IMR-90 (cell line): ENCODE measurements around the gene SIGLEC6. TPM values are rescaled to one million over a fixed set of nuclear protein-coding genes. Genes with fewer than 3 reads are reported as not detected.

ENCODE experiments used
- ATAC-seq: fragments of 200-7000 bp; cut with Tn5 transposase; 2 replicates; pipeline ENCODE4 v1.9.1; 2020; ENCODE audit warnings: low read depth, mild to moderate bottlenecking, moderate library complexity
- BruUV-seq: library from RNA; stranded (reverse); fragments of 400-500 nt; replicated peaks from 2 replicates; lab custom pipeline; 2021; lab: Mats Ljungman, UMichigan
- CTCF ChIA-PET: fragments of 300-600 bp; formaldehyde crosslinking; extraction: SDS; loops from one replicate; lab custom pipeline; 2021; ENCODE audit warnings: antibody characterized with exemption; lab: Yijun Ruan, JAX
- POLR2A ChIA-PET: fragments of 300-600 bp; sonication (Branson Sonifier 250); formaldehyde crosslinking; loops from one replicate; lab custom pipeline; 2022; ENCODE audit warnings: antibody characterized with exemption; ENCODE audit not compliant: unreplicated experiment; lab: Charles Lee
- DNase-seq: peaks from one replicate; pipeline ENCODE4 v3.0.0; 2013
- H2AFZ ChIP-seq: replicated peaks from 2 replicates; pipeline ENCODE3; 2013; ENCODE audit warnings: low read length, mild to moderate bottlenecking; ENCODE audit not compliant: poor library complexity
- H2AK5ac ChIP-seq: 2 replicates; pipeline ENCODE4 v1.6.1; 2013; ENCODE audit warnings: low read depth, low read length, inconsistent platforms
- H2AK9ac ChIP-seq: replicated peaks from 2 replicates; pipeline ENCODE3; 2013; ENCODE audit warnings: mild to moderate bottlenecking, low read depth, low read length, moderate library complexity; ENCODE audit not compliant: poor library complexity
- H2BK120ac ChIP-seq: 2 replicates; pipeline ENCODE4 v1.6.1; 2013; ENCODE audit warnings: low read depth, low read length, inconsistent platforms
- H2BK15ac ChIP-seq: 3 replicates; pipeline ENCODE4 v1.6.1; 2013; ENCODE audit warnings: low read depth, low read length, inconsistent platforms
- H2BK20ac ChIP-seq: 2 replicates; pipeline ENCODE4 v1.6.1; 2013; ENCODE audit warnings: low read depth, mild to moderate bottlenecking, inconsistent platforms, low read length, moderate library complexity
- H2BK5ac ChIP-seq: 2 replicates; pipeline ENCODE4 v1.6.1; 2013; ENCODE audit warnings: mild to moderate bottlenecking, low read depth, low read length, inconsistent platforms; ENCODE audit not compliant: poor library complexity, severe bottlenecking
- H3K14ac ChIP-seq: replicated peaks from 2 replicates; pipeline ENCODE4 v1.6.1; 2013; ENCODE audit warnings: low read depth, low read length, inconsistent platforms
- H3K18ac ChIP-seq: 2 replicates; pipeline ENCODE4 v1.6.1; 2013; ENCODE audit warnings: low read depth, low read length, control low read depth
- H3K23ac ChIP-seq: 2 replicates; pipeline ENCODE4 v1.6.1; 2013; ENCODE audit warnings: low read depth, low read length, inconsistent platforms
- H3K27ac ChIP-seq: 2 replicates; pipeline ENCODE4 v1.5.1; 2013; ENCODE audit warnings: mild to moderate bottlenecking, control low read depth, low read length; ENCODE audit not compliant: insufficient read depth
- H3K27me3 ChIP-seq: 2 replicates; pipeline ENCODE4 v1.6.1; 2013; ENCODE audit warnings: low read length; ENCODE audit not compliant: control insufficient read depth, insufficient read depth
- H3K36me3 ChIP-seq: 2 replicates; pipeline ENCODE4 v1.6.1; 2013; ENCODE audit warnings: low read length, mixed read lengths; ENCODE audit not compliant: control insufficient read depth, insufficient read depth
- H3K4ac ChIP-seq: 2 replicates; pipeline ENCODE4 v1.6.1; 2013; ENCODE audit warnings: low read depth, low read length, inconsistent platforms
- H3K4me1 ChIP-seq: 2 replicates; pipeline ENCODE4 v1.6.1; 2013; ENCODE audit warnings: low read length, mixed read lengths; ENCODE audit not compliant: control insufficient read depth, insufficient read depth
- H3K4me2 ChIP-seq: 2 replicates; pipeline ENCODE4 v1.6.1; 2013; ENCODE audit warnings: low read depth, mild to moderate bottlenecking, control low read depth, low read length, moderate library complexity
- H3K4me3 ChIP-seq: 2 replicates; pipeline ENCODE4 v1.5.1; 2013; ENCODE audit warnings: low read depth, mild to moderate bottlenecking, control low read depth, low read length, moderate library complexity; ENCODE audit not compliant: insufficient read depth
- H3K56ac ChIP-seq: 2 replicates; pipeline ENCODE4 v1.6.1; 2013; ENCODE audit warnings: low read length, inconsistent platforms; ENCODE audit not compliant: insufficient read depth; ENCODE audit errors: extremely low read depth
- H3K79me1 ChIP-seq, 2 experiments: 2 replicates each; pipeline ENCODE4 v1.6.1; 2013; ENCODE audit warnings: low read length in 2 of 2, inconsistent platforms in 1 of 2, low read depth in 1 of 2
- H3K9ac ChIP-seq: 2 replicates; pipeline ENCODE4 v1.6.1; 2013; ENCODE audit warnings: low read depth, low read length, control low read depth
- H3K9me1 ChIP-seq: 2 replicates; pipeline ENCODE4 v1.6.1; 2013; ENCODE audit warnings: low read length, inconsistent platforms; ENCODE audit not compliant: insufficient read depth
- H3K9me3 ChIP-seq: 2 replicates; pipeline ENCODE4 v1.6.1; 2013; ENCODE audit warnings: low read length; ENCODE audit not compliant: control insufficient read depth, insufficient read depth
- H4K20me1 ChIP-seq: 2 replicates; pipeline ENCODE4 v1.6.1; 2013; ENCODE audit warnings: low read length, inconsistent platforms; ENCODE audit not compliant: insufficient read depth
- H4K5ac ChIP-seq: 2 replicates; pipeline ENCODE4 v1.6.1; 2013; ENCODE audit warnings: mild to moderate bottlenecking, low read depth, low read length, control low read depth
- H4K8ac ChIP-seq, 2 experiments: 2 replicates each; pipeline ENCODE4 v1.6.1; 2013; ENCODE audit warnings: low read depth in 2 of 2, low read length in 2 of 2, control low read depth in 1 of 2, inconsistent platforms in 1 of 2
- H4K91ac ChIP-seq: 2 replicates; pipeline ENCODE4 v1.6.1; 2013; ENCODE audit warnings: low read depth, low read length, inconsistent platforms; ENCODE audit not compliant: insufficient read depth
- BHLHE40 ChIP-seq: fragments of 150-350 bp; IDR thresholded peaks from 2 replicates; pipeline ENCODE4 v1.6.1; 2016; ENCODE audit warnings: mild to moderate bottlenecking, low read depth, low read length
- CEBPB ChIP-seq: IDR thresholded peaks from 2 replicates; pipeline ENCODE4 v1.6.1; 2012; ENCODE audit warnings: low read depth, low read length, improper control_type of control experiment
- CHD1 ChIP-seq: IDR thresholded peaks from 2 replicates; pipeline ENCODE4 v1.6.1; 2012; ENCODE audit warnings: low read depth, low read length, improper control_type of control experiment
- FOS ChIP-seq: fragments of 150-350 bp; IDR thresholded peaks from 2 replicates; pipeline ENCODE4 v1.6.1; 2016; ENCODE audit warnings: low read depth, low read length
- MAFK ChIP-seq: IDR thresholded peaks from 2 replicates; pipeline ENCODE4 v1.6.1; 2012; ENCODE audit warnings: low read depth, low read length, improper control_type of control experiment
- MAZ ChIP-seq: IDR thresholded peaks from 2 replicates; pipeline ENCODE4 v1.6.1; 2012; ENCODE audit warnings: low read depth, mild to moderate bottlenecking, low read length, improper control_type of control experiment, moderate library complexity, borderline replicate concordance
- MXI1 ChIP-seq: IDR thresholded peaks from 2 replicates; pipeline ENCODE4 v1.6.1; 2012; ENCODE audit warnings: low read depth, mild to moderate bottlenecking, low read length, moderate library complexity, borderline replicate concordance
- NFE2L2 ChIP-seq: fragments of 150-350 bp; IDR thresholded peaks from 2 replicates; pipeline ENCODE4 v1.6.1; 2016; ENCODE audit warnings: low read depth, mild to moderate bottlenecking, low read length
- POLR2A ChIP-seq: IDR thresholded peaks from 2 replicates; pipeline ENCODE4 v1.6.1; 2012; ENCODE audit warnings: mild to moderate bottlenecking, low read depth, low read length
- RCOR1 ChIP-seq: IDR thresholded peaks from 2 replicates; pipeline ENCODE4 v1.6.1; 2012; ENCODE audit warnings: mild to moderate bottlenecking, low read length, improper control_type of control experiment; ENCODE audit not compliant: insufficient replicate concordance
- RFX5 ChIP-seq: IDR thresholded peaks from 2 replicates; pipeline ENCODE4 v1.8.0; 2012; ENCODE audit warnings: low read depth, mild to moderate bottlenecking, low read length, moderate library complexity
- SMC3 ChIP-seq: fragments of 150-350 bp; IDR thresholded peaks from 2 replicates; pipeline ENCODE4 v1.6.1; 2016; ENCODE audit warnings: low read depth, mild to moderate bottlenecking, antibody characterized with exemption, low read length, moderate library complexity
- WGBS, 2 experiments: methylation state at CpG; one replicate each; pipeline versions ENCODE4 v1.1.5 to v1.1.7; 2013; ENCODE audit warnings: missing lambda C conversion rate in 2 of 2; ENCODE audit not compliant: insufficient read length in 1 of 2; ENCODE audit errors: extremely low coverage in 2 of 2; 5-methylcytosine and 5-hydroxymethylcytosine counted together
- dilution Hi-C: fragments of 300-500 bp; cut with HindIII; formaldehyde crosslinking; loops from one replicate; pipeline ENCODE4 v1.14.3; 2018; ENCODE audit warnings: low sequenced_read_pairs; ENCODE audit not compliant: unreplicated experiment
- in situ Hi-C: fragments of 300-500 bp; cut with MboI; formaldehyde crosslinking; loops from 3 replicates; pipeline ENCODE4 v1.14.3; 2019; ENCODE audit warnings: low sequenced_read_pairs, inconsistent platforms, mixed read lengths
- intact Hi-C: fragments of 100-400 bp; cut with micrococcal nuclease; formaldehyde crosslinking; loops from 2 replicates; pipeline ENCODE4 v1.10.0; 2022
- polyA plus RNA-seq, 3 experiments: library from polyadenylated mRNA; depleted of rRNA; stranded (reverse); fragments of >200 nt; gene quantifications; 2 replicates each; pipeline ENCODE4 v1.2.3, GENCODE V29; 2012; ENCODE audit warnings: low replicate concordance in 1 of 3
- total RNA-seq: library from RNA; depleted of rRNA; stranded (reverse); fragments of >200 nt; gene quantifications from 2 replicates; pipeline ENCODE4 v1.2.3, GENCODE V29; 2012
- TF ChIP-seq, protein P1 (sequence below): fragments of 150-350 bp; IDR thresholded peaks from 2 replicates; pipeline ENCODE4 v1.6.1; 2016; ENCODE audit warnings: low read depth, mild to moderate bottlenecking, low read length, moderate library complexity, borderline replicate concordance
- TF ChIP-seq, protein P2 (sequence below): fragments of 150-350 bp; IDR thresholded peaks from 2 replicates; pipeline ENCODE4 v1.6.1; 2017; ENCODE audit warnings: mild to moderate bottlenecking, antibody characterized with exemption, low read length, low read depth
- TF ChIP-seq, protein P3 (sequence below): conservative IDR thresholded peaks from 2 replicates; pipeline ENCODE4 v1.5.1; 2012; ENCODE audit warnings: mild to moderate bottlenecking, low read depth, low read length, improper control_type of control experiment

Gene SIGLEC6
- total and polyA plus RNA-seq, 2 of the 4 experiments (the other 2 are of a cell fraction) = not detected

DNA sequence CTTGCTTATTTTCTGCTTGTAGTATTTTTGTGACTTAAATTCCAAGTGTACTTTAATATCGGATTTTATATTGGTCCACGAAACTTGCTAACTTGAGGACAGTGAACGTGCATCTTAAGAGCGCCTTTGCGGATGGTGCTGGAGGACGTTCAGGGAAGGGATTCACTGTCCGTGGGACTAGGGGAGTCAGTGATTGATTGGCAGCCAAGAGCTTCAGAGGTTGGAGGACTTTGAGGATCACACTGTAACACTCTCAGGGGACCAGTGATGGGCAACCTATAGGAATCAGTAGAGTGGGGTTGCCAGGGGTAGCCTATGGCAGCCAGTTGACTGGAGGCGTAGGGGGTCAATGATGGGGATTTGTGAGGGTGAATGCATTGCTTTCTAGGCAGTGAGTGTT lies 40.1 kb upstream of the SIGLEC6 start:
- H2AK9ac ChIP-seq = peak overlapping the region; percentile 94
- peak overlapping the region; percentile 74 for H3K4me3 ChIP-seq
- H3K9ac ChIP-seq = peak overlapping the region; percentile 85
- intact Hi-C loops (loop anchor here (1.0 kb wide), 1 partner anchor 23 kb away; no protein-coding TSS in a partner anchor), in situ Hi-C loops (no loop called here), dilution Hi-C loops (no loop called here)
- H3K4ac ChIP-seq = peak overlapping the region; percentile 65
- peak overlapping the region; percentile 55; the same call in 1 of the 2 replicates for H3K56ac ChIP-seq
- H3K14ac ChIP-seq = peak overlapping the region; percentile 56
- peak overlapping the region; percentile 19; the same call in 1 of the 2 replicates for H4K5ac ChIP-seq
- peak overlapping the region; percentile 23 to 78; a peak in 3 of 4 replicates for H4K8ac ChIP-seq
- H3K79me1 ChIP-seq = peaks cover 3 to 27% of the 10 kb centered on the region in 2 experiments; a peak in 2 of 4 replicates
- 0% methylated on average over 6 of the region's 8 CpGs; no CpG with 5 or more reads in 1 of the 2 experiments for WGBS, 2 experiments
- H4K20me1 ChIP-seq = peaks cover 7% of the 10 kb centered on the region
- H3K9me1 ChIP-seq = peaks cover 7% of the 10 kb centered on the region; the same call in 1 of the 2 replicates
- peak overlapping the region; percentile 97 for H3K4me2 ChIP-seq
- H3K27me3 ChIP-seq = no peaks in the 10 kb centered on the region
- no TSS peak for BruUV-seq
- H4K91ac ChIP-seq = peak overlapping the region; percentile 14; the same call in 1 of the 2 replicates
- CTCF ChIA-PET = no interaction called here
- H3K27ac ChIP-seq = peak overlapping the region; percentile 28; the same call in 1 of the 2 replicates
- DNase-seq (peak; percentile 12), ATAC-seq (peak; percentile 16)
- H3K18ac ChIP-seq = no peak overlapping the region
- H2BK120ac ChIP-seq = peak overlapping the region; percentile 7; the same call in 1 of the 2 replicates
- POLR2A ChIA-PET = no interaction called here
- no peak overlapping the region for H2BK20ac ChIP-seq
- peak overlapping the region; percentile 70 for H3K23ac ChIP-seq
- peak overlapping the region; percentile 81 for H2AFZ ChIP-seq
- TF ChIP-seq, protein P1, sequence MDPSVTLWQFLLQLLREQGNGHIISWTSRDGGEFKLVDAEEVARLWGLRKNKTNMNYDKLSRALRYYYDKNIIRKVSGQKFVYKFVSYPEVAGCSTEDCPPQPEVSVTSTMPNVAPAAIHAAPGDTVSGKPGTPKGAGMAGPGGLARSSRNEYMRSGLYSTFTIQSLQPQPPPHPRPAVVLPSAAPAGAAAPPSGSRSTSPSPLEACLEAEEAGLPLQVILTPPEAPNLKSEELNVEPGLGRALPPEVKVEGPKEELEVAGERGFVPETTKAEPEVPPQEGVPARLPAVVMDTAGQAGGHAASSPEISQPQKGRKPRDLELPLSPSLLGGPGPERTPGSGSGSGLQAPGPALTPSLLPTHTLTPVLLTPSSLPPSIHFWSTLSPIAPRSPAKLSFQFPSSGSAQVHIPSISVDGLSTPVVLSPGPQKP = no peak
- TF ChIP-seq FOS (no peak), BHLHE40 (no peak), MAZ (no peak), SMC3 (no peak), RCOR1 (no peak), CHD1 (no peak), POLR2A (no peak), MAFK (no peak), MXI1 (no peak), RFX5 (no peak), CEBPB (no peak), NFE2L2 (no peak)
- TF ChIP-seq, protein P2, sequence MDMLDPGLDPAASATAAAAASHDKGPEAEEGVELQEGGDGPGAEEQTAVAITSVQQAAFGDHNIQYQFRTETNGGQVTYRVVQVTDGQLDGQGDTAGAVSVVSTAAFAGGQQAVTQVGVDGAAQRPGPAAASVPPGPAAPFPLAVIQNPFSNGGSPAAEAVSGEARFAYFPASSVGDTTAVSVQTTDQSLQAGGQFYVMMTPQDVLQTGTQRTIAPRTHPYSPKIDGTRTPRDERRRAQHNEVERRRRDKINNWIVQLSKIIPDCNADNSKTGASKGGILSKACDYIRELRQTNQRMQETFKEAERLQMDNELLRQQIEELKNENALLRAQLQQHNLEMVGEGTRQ = no peak
- TF ChIP-seq, protein P3, sequence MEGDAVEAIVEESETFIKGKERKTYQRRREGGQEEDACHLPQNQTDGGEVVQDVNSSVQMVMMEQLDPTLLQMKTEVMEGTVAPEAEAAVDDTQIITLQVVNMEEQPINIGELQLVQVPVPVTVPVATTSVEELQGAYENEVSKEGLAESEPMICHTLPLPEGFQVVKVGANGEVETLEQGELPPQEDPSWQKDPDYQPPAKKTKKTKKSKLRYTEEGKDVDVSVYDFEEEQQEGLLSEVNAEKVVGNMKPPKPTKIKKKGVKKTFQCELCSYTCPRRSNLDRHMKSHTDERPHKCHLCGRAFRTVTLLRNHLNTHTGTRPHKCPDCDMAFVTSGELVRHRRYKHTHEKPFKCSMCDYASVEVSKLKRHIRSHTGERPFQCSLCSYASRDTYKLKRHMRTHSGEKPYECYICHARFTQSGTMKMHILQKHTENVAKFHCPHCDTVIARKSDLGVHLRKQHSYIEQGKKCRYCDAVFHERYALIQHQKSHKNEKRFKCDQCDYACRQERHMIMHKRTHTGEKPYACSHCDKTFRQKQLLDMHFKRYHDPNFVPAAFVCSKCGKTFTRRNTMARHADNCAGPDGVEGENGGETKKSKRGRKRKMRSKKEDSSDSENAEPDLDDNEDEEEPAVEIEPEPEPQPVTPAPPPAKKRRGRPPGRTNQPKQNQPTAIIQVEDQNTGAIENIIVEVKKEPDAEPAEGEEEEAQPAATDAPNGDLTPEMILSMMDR = no peak
- H3K9me3 ChIP-seq = no peaks in the 10 kb centered on the region
- peaks cover 8% of the 10 kb centered on the region; the same call in 1 of the 2 replicates for H3K36me3 ChIP-seq
- peaks cover 12% of the 10 kb centered on the region for H3K4me1 ChIP-seq
- peak overlapping the region; percentile 97 for H2AK5ac ChIP-seq
- H2BK15ac ChIP-seq = no peak overlapping the region; the same call in 2 of the 3 replicates
- H2BK5ac ChIP-seq = peak overlapping the region; percentile 56
